Panc1 (cell line): ENCODE measurements around the gene TRAF6. TPM values are rescaled to one million over a fixed set of nuclear protein-coding genes. Genes with fewer than 3 reads are reported as not detected.
A peak's percentile ranks its signal among the peaks of the same experiment; 100 is the strongest.

Experiments used
- ATAC-seq: fragments of 200-7000 bp; cut with Tn5 transposase; 2 replicates; pipeline ENCODE4 v1.9.1; 2020; ENCODE audit warnings: mild to moderate bottlenecking, moderate library complexity
- BruUV-seq: library from RNA; stranded (reverse); fragments of 400-500 nt; replicated peaks from 2 replicates; lab custom pipeline; 2021; lab: Mats Ljungman, UMichigan
- CTCF ChIA-PET: fragments of 300-600 bp; sonication (Branson Sonifier 250); formaldehyde crosslinking; loops from one replicate; lab custom pipeline; 2022; ENCODE audit warnings: antibody characterized with exemption; lab: Charles Lee
- POLR2A ChIA-PET: fragments of 300-600 bp; sonication (Branson Sonifier 250); formaldehyde crosslinking; loops from one replicate; lab custom pipeline; 2022; ENCODE audit warnings: antibody characterized with exemption; lab: Charles Lee
- DNase-seq: peaks from one replicate; pipeline ENCODE4 v3.0.0-alpha.2; 2010; ENCODE audit warnings: low read depth, low spot score
- H3K27ac ChIP-seq: 2 replicates; pipeline ENCODE4 v1.5.1; 2011; ENCODE audit warnings: mild to moderate bottlenecking, low read length, inconsistent platforms
- H3K27me3 ChIP-seq: fragments of 200-500 bp; sonication (Bioruptor generic); 2 replicates; pipeline ENCODE4 v1.6.0; 2014; ENCODE audit warnings: low read length, inconsistent platforms; ENCODE audit not compliant: control insufficient read depth, insufficient read depth
- H3K36me3 ChIP-seq: fragments of 200-500 bp; sonication (Bioruptor generic); 2 replicates; pipeline ENCODE4 v1.5.1; 2014; ENCODE audit warnings: inconsistent platforms, mild to moderate bottlenecking, low read length, moderate library complexity; ENCODE audit not compliant: control insufficient read depth, insufficient read depth
- H3K4me1 ChIP-seq: 2 replicates; pipeline ENCODE4 v1.5.1; 2011; ENCODE audit warnings: inconsistent platforms, mild to moderate bottlenecking, low read length, moderate library complexity; ENCODE audit not compliant: control insufficient read depth, insufficient read depth
- H3K4me3 ChIP-seq, 2 experiments: 2 replicates each; pipeline ENCODE4 v1.5.1; 2011 to 2012; ENCODE audit warnings: low read depth in 2 of 2, low read length in 2 of 2, mild to moderate bottlenecking in 2 of 2, inconsistent platforms in 1 of 2, moderate library complexity in 1 of 2
- H3K9me3 ChIP-seq: fragments of 200-500 bp; sonication (Bioruptor generic); 2 replicates; pipeline ENCODE4 v1.5.1; 2014; ENCODE audit warnings: low read depth, mild to moderate bottlenecking, inconsistent platforms, low read length, moderate library complexity; ENCODE audit not compliant: control insufficient read depth, insufficient read depth
- POLR2AphosphoS5 ChIP-seq: IDR thresholded peaks from 2 replicates; pipeline ENCODE4 v1.6.1; 2012; ENCODE audit warnings: mild to moderate bottlenecking, low read depth, low read length, moderate library complexity
- REST ChIP-seq, 2 experiments: IDR thresholded peaks; 2 replicates each; pipeline ENCODE4 v1.6.1; 2011 to 2012; ENCODE audit warnings: low read depth in 2 of 2, control low read depth in 1 of 2, low read length in 1 of 2, mild to moderate bottlenecking in 1 of 2, moderate library complexity in 1 of 2; ENCODE audit not compliant: insufficient read depth in 1 of 2
- SIN3A ChIP-seq: IDR thresholded peaks from 2 replicates; pipeline ENCODE4 v1.6.1; 2012; ENCODE audit warnings: low read depth, mild to moderate bottlenecking, low read length, moderate library complexity, borderline replicate concordance; ENCODE audit not compliant: insufficient read depth
- TCF7L2 ChIP-seq: IDR thresholded peaks from 2 replicates; pipeline ENCODE4 v1.6.1; 2011; ENCODE audit warnings: mild to moderate bottlenecking, low read depth, low read length, inconsistent platforms
- in situ Hi-C: cut with HindIII; loops from 2 replicates; pipeline ENCODE4 v1.10.0; 2016; ENCODE audit warnings: low sequenced_read_pairs, low pct_unique_long_range_greater_than_20kb
- intact Hi-C: fragments of 100-400 bp; cut with micrococcal nuclease; formaldehyde crosslinking; loops from one replicate; pipeline ENCODE4 v1.10.0; 2022; ENCODE audit not compliant: unreplicated experiment
- total RNA-seq: library from RNA; stranded (reverse); gene quantifications from one replicate; pipeline ENCODE4 v1.2.1, GENCODE V29; 2021; ENCODE audit not compliant: unreplicated experiment
- TF ChIP-seq, protein P1 (sequence below): fragments of 450-650 bp; IDR thresholded peaks from 2 replicates; pipeline ENCODE4 v1.5.1; 2017; ENCODE audit warnings: mild to moderate bottlenecking

Gene TRAF6
- total RNA-seq, 1 experiment from 2014 or later: 10.9 TPM

DNA sequence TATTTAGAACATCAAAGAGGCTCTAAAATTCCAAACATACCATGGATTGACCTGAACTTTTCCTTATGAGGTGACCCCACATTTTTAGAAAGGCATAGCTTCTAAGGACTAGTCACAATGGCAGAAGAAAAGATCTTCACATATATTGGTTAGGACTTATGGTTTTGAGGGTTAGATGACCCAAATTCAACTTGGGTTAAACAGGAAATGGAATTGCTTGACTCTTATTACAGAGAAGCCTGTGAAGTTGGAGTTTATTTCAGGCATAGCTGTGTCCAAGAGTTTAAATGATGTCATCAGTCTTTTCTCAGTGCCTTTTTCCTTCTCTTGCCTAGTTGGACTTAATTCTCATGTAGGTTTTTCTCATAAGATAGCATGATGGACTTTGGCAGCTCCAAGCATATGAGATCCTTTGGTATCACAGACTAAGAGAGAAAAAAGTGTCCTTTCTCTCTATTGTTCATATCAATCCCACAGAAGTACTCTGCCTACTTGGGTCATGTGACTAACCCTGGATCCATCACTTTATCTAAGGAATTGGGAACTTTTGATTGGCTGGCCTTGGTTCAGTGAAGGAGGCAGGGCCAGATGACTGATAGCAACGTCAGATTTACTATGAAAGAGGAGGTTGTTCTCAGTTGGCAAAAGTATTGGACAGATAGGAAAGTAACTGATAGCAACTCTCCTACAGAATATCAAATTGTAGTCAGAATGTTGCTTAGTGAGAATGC lies 40.5 kb upstream of the TRAF6 start:
- ChIA-PET CTCF (no interaction called here), POLR2A (no interaction called here)
- BruUV-seq: no TSS peak
- ATAC-seq (no peak), DNase-seq (no peak)
- H3K27ac ChIP-seq: no peak overlapping the region
- no peaks in the 10 kb centered on the region for H3K27me3 ChIP-seq
- in situ Hi-C loops: no loop called here
- H3K9me3 ChIP-seq: no peaks in the 10 kb centered on the region
- H3K36me3 ChIP-seq: no peaks in the 10 kb centered on the region
- no peaks in the 10 kb centered on the region for H3K4me1 ChIP-seq
- intact Hi-C loops: no loop called here
- H3K4me3 ChIP-seq: no peak overlapping the region
- TF ChIP-seq TCF7L2 (no peak), REST (IDR thresholded peaks at IDR 0.05; ENCODE audit: insufficient read depth in 1 of 2, low read depth in 2 of 2, low read length in 1 of 2) (no peak), POLR2AphosphoS5 (no peak), SIN3A (no peak)
- TF ChIP-seq, protein P1, sequence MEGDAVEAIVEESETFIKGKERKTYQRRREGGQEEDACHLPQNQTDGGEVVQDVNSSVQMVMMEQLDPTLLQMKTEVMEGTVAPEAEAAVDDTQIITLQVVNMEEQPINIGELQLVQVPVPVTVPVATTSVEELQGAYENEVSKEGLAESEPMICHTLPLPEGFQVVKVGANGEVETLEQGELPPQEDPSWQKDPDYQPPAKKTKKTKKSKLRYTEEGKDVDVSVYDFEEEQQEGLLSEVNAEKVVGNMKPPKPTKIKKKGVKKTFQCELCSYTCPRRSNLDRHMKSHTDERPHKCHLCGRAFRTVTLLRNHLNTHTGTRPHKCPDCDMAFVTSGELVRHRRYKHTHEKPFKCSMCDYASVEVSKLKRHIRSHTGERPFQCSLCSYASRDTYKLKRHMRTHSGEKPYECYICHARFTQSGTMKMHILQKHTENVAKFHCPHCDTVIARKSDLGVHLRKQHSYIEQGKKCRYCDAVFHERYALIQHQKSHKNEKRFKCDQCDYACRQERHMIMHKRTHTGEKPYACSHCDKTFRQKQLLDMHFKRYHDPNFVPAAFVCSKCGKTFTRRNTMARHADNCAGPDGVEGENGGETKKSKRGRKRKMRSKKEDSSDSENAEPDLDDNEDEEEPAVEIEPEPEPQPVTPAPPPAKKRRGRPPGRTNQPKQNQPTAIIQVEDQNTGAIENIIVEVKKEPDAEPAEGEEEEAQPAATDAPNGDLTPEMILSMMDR: no peak

GRCh38 chr11:36540998-36541397 lies 30.9 kb upstream of the TRAF6 start:
- ChIA-PET POLR2A (no interaction called here), CTCF (no interaction called here)
- in situ Hi-C loops: no loop called here
- H3K27ac ChIP-seq: no peak overlapping the region
- no peaks in the 10 kb centered on the region for H3K36me3 ChIP-seq
- no peak for TF ChIP-seq SIN3A
- TF ChIP-seq POLR2AphosphoS5: no peak
- no peak for TF ChIP-seq TCF7L2
- TF ChIP-seq, protein P1: peak; percentile 71
- no peak for TF ChIP-seq REST (IDR thresholded peaks at IDR 0.05; ENCODE audit: insufficient read depth in 1 of 2, low read depth in 2 of 2, low read length in 1 of 2)
- no peak overlapping the region for H3K4me3 ChIP-seq
- H3K9me3 ChIP-seq: no peaks in the 10 kb centered on the region
- intact Hi-C loops: no loop called here
- peak; percentile 56 for DNase-seq
- ATAC-seq: peak; percentile 78
- H3K4me1 ChIP-seq: no peaks in the 10 kb centered on the region
- BruUV-seq: no TSS peak
- peaks cover 9% of the 10 kb centered on the region; the same call in 1 of the 2 replicates for H3K27me3 ChIP-seq
